ENCODE data around the gene SFN.

The SFN gene

GRCh38 chr1:26862781-26863684 lies at the start of gene SFN:
Gene SFN (plus strand): TSS chr1:26863149. CDS start chr1:26863213, 64 bp downstream.
- Histone ChIP-seq H3K9ac (ENCODE audit: low read length in 5 of 5) (peak within 1 kb of the TSS in 1 of 5 donors; percentile 75), H3K9me3 (ENCODE audit: control insufficient read depth in 5 of 5, low read length in 5 of 5) (no peaks in the 10 kb centered on the region), H3K27me3 (ENCODE audit: control insufficient read depth in 5 of 5, insufficient read depth in 4 of 5, low read length in 5 of 5) (no peaks in the 10 kb centered on the region), H3K4me3 (ENCODE audit: low read depth in 1 of 5, low read length in 5 of 5) (peak within 1 kb of the TSS in 4 of 5 donors; percentile 61 to 85 (median 80)), H3K4me1 (ENCODE audit: control insufficient read depth in 5 of 5, insufficient read depth in 5 of 5, low read length in 5 of 5) (peaks cover 4 to 21% (median 13%) of the 10 kb centered on the region in 5 donors), H3K36me3 (ENCODE audit: control insufficient read depth in 5 of 5, insufficient read depth in 5 of 5, low read length in 5 of 5) (peaks cover 0 to 6% (median 0%) of the 10 kb centered on the region in 5 donors), H3K27ac (ENCODE audit: low read depth, low read length) (no peak within 1 kb of the TSS)

- H3K27me3 ChIP-seq (ENCODE audit: control insufficient read depth in 5 of 5, insufficient read depth in 4 of 5, low read length in 5 of 5): no peaks in the 10 kb centered on the region
- peaks cover 0 to 18% (median 6%) of the 10 kb centered on the region in 5 donors for H3K4me1 ChIP-seq (ENCODE audit: control insufficient read depth in 5 of 5, insufficient read depth in 5 of 5, low read length in 5 of 5)
- H3K36me3 ChIP-seq (ENCODE audit: control insufficient read depth in 5 of 5, insufficient read depth in 5 of 5, low read length in 5 of 5): no peaks in the 10 kb centered on the region
- H3K4me3 ChIP-seq (ENCODE audit: low read depth in 1 of 5, low read length in 5 of 5): no peak overlapping the region
- H3K27ac ChIP-seq (ENCODE audit: low read depth, low read length): no peak overlapping the region
- peaks cover 0 to 3% (median 0%) of the 10 kb centered on the region in 5 donors for H3K9me3 ChIP-seq (ENCODE audit: control insufficient read depth in 5 of 5, low read length in 5 of 5)
- no peak overlapping the region for H3K9ac ChIP-seq (ENCODE audit: low read length in 5 of 5)
Measured at GRCh38 chr1:26814377-26814776, 48.6 kb upstream of the SFN start.

DNA sequence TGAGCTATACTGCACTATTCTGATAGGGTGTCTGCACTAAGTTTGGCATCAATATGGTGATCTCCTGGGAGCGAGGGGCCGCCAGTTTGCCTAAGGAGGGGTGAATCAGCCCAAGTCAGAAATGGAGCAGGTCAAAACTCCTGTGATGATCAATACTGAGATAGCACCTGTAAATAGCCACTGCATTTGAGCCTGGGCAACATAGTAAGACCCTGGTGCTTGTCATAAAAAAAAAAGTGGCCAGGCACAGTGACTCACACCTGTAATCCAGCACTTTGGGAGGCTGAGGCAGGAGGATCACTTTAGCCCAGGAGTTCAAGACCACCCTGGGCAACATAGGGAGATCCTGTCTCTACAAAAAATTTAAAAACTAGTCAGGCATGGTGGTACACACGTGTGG lies 48.1 kb upstream of the SFN start:
- H3K36me3 ChIP-seq (ENCODE audit: control insufficient read depth in 5 of 5, insufficient read depth in 5 of 5, low read length in 5 of 5): no peaks in the 10 kb centered on the region
- no peak overlapping the region for H3K4me3 ChIP-seq (ENCODE audit: low read depth in 1 of 5, low read length in 5 of 5)
- peaks cover 0 to 18% (median 6%) of the 10 kb centered on the region in 5 donors for H3K4me1 ChIP-seq (ENCODE audit: control insufficient read depth in 5 of 5, insufficient read depth in 5 of 5, low read length in 5 of 5)
- H3K27me3 ChIP-seq (ENCODE audit: control insufficient read depth in 5 of 5, insufficient read depth in 4 of 5, low read length in 5 of 5): no peaks in the 10 kb centered on the region
- H3K9me3 ChIP-seq (ENCODE audit: control insufficient read depth in 5 of 5, low read length in 5 of 5): peaks cover 0 to 3% (median 0%) of the 10 kb centered on the region in 5 donors
- no peak overlapping the region for H3K9ac ChIP-seq (ENCODE audit: low read length in 5 of 5)
- H3K27ac ChIP-seq (ENCODE audit: low read depth, low read length): no peak overlapping the region

- Histone ChIP-seq H3K36me3 (ENCODE audit: control insufficient read depth in 5 of 5, insufficient read depth in 5 of 5, low read length in 5 of 5) (no peaks in the 10 kb centered on the region), H3K9ac (ENCODE audit: low read length in 5 of 5) (no peak overlapping the region), H3K4me1 (ENCODE audit: control insufficient read depth in 5 of 5, insufficient read depth in 5 of 5, low read length in 5 of 5) (peaks cover 0 to 8% (median 1%) of the 10 kb centered on the region in 5 donors), H3K27me3 (ENCODE audit: control insufficient read depth in 5 of 5, insufficient read depth in 4 of 5, low read length in 5 of 5) (no peaks in the 10 kb centered on the region), H3K4me3 (ENCODE audit: low read depth in 1 of 5, low read length in 5 of 5) (no peak overlapping the region), H3K9me3 (ENCODE audit: control insufficient read depth in 5 of 5, low read length in 5 of 5) (no peaks in the 10 kb centered on the region), H3K27ac (ENCODE audit: low read depth, low read length) (no peak overlapping the region)
Measured at GRCh38 chr1:26820784-26821269, 42.1 kb upstream of the SFN start.

DNA sequence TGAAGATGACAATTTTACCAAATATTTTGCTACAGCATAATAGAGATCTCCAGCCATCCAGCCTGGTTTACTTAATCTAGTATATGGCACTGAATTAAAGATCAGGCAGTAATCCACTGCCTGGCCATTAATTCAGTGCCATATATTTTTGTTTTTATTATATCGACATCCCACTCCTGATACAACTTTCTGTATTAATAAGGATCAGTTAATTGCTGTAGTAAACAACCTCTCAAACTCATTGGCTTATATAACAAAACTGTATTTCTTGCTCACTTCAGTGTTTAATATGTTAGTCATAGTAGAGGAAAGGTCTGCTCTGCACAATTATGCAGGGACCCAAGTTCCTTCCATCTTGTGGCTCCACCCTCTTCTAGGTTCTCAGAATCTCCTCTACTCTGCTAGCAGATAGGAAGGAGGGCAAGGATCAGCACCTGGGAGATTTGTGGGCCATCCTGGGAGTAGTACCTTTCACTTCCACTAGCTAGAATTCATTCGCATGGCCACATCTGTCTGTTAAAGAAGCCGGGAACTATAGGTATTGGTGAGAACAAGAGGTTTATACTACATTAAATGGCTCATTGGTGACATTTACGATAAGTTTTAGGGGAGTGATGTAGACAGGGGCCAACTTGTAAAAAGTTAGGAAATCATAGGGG lies 40.1 kb upstream of the SFN start:
- Histone ChIP-seq H3K36me3 (ENCODE audit: control insufficient read depth in 5 of 5, insufficient read depth in 5 of 5, low read length in 5 of 5) (no peaks in the 10 kb centered on the region), H3K4me3 (ENCODE audit: low read depth in 1 of 5, low read length in 5 of 5) (no peak overlapping the region), H3K27ac (ENCODE audit: low read depth, low read length) (no peak overlapping the region), H3K27me3 (ENCODE audit: control insufficient read depth in 5 of 5, insufficient read depth in 4 of 5, low read length in 5 of 5) (no peaks in the 10 kb centered on the region), H3K9me3 (ENCODE audit: control insufficient read depth in 5 of 5, low read length in 5 of 5) (no peaks in the 10 kb centered on the region), H3K4me1 (ENCODE audit: control insufficient read depth in 5 of 5, insufficient read depth in 5 of 5, low read length in 5 of 5) (peaks cover 2 to 20% (median 14%) of the 10 kb centered on the region in 5 donors), H3K9ac (ENCODE audit: low read length in 5 of 5) (no peak overlapping the region)

- Histone ChIP-seq H3K4me3 (ENCODE audit: low read depth in 1 of 5, low read length in 5 of 5) (no peak overlapping the region), H3K36me3 (ENCODE audit: control insufficient read depth in 5 of 5, insufficient read depth in 5 of 5, low read length in 5 of 5) (peaks cover 0 to 5% (median 0%) of the 10 kb centered on the region in 5 donors), H3K4me1 (ENCODE audit: control insufficient read depth in 5 of 5, insufficient read depth in 5 of 5, low read length in 5 of 5) (peaks cover 11 to 38% (median 33%) of the 10 kb centered on the region in 5 donors), H3K27ac (ENCODE audit: low read depth, low read length) (no peak overlapping the region), H3K9me3 (ENCODE audit: control insufficient read depth in 5 of 5, low read length in 5 of 5) (no peaks in the 10 kb centered on the region), H3K27me3 (ENCODE audit: control insufficient read depth in 5 of 5, insufficient read depth in 4 of 5, low read length in 5 of 5) (no peaks in the 10 kb centered on the region), H3K9ac (ENCODE audit: low read length in 5 of 5) (no peak overlapping the region)
Measured at GRCh38 chr1:26824731-26825130, 38.2 kb upstream of the SFN start.

DNA sequence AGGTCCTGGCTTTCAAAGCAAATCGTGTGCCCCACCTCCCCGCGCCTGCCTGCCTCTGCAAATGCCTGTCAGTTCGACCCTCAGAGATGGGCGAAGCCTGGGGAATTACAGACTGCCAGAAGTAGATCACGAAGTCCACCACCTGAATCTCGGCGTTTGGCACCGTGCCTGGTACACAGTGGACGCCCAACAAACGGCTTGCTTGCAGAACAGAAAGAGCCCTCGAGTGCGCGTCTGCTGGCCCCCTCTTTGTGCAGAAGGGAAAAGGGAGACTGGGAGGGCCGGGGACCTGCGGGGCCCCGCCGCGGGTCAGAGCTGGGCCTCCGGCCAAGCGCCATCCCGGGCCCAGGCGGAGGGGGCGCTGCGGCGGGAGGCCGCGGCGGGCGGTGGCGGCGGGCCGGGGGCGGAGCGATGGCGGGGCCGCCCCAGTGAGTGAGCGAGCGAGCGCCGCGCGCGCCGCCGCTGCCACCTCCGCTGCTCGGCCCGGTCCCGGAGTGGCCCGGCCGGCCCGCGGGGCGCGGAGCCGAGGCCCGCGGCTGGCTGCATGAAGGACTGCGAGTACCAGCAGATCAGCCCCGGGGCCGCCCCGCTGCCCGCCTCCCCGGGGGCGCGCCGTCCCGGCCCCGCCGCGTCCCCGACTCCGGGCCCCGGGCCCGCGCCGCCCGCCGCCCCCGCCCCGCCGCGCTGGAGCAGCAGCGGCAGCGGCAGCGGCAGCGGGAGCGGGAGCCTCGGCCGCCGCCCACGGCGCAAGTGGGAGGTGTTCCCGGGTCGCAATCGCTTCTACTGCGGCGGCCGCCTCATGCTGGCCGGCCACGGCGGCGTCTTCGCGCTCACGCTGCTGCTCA lies 36.5 kb upstream of the SFN start, which contains the start of gene ZDHHC18:
Gene ZDHHC18, plus strand, starts transcription at position 428 of the 845 bp plus-strand sequence. Its CDS starts 117 bp downstream, at position 545.
- Histone ChIP-seq H3K4me3 (ENCODE audit: low read depth in 1 of 5, low read length in 5 of 5) (peak within 1 kb of the TSS; percentile 80 to 93 (median 84)), H3K27ac (ENCODE audit: low read depth, low read length) (peak within 1 kb of the TSS; percentile 57), H3K4me1 (ENCODE audit: control insufficient read depth in 5 of 5, insufficient read depth in 5 of 5, low read length in 5 of 5) (peaks cover 11 to 47% (median 43%) of the 10 kb centered on the region in 5 donors), H3K36me3 (ENCODE audit: control insufficient read depth in 5 of 5, insufficient read depth in 5 of 5, low read length in 5 of 5) (peaks cover 0 to 7% (median 0%) of the 10 kb centered on the region in 5 donors), H3K9me3 (ENCODE audit: control insufficient read depth in 5 of 5, low read length in 5 of 5) (no peaks in the 10 kb centered on the region), H3K9ac (ENCODE audit: low read length in 5 of 5) (peak within 1 kb of the TSS; percentile 63 to 95 (median 81)), H3K27me3 (ENCODE audit: control insufficient read depth in 5 of 5, insufficient read depth in 4 of 5, low read length in 5 of 5) (no peaks in the 10 kb centered on the region)

GRCh38 chr1:26827106-26827604 lies 35.8 kb upstream of the SFN start:
- Histone ChIP-seq H3K4me1 (ENCODE audit: control insufficient read depth in 5 of 5, insufficient read depth in 5 of 5, low read length in 5 of 5) (peaks cover 11 to 54% (median 49%) of the 10 kb centered on the region in 5 donors), H3K9ac (ENCODE audit: low read length in 5 of 5) (peak overlapping the region; percentile 59 to 89 (median 79)), H3K27ac (ENCODE audit: low read depth, low read length) (peak overlapping the region; percentile 35), H3K4me3 (ENCODE audit: low read depth in 1 of 5, low read length in 5 of 5) (peak overlapping the region; percentile 71 to 85 (median 80)), H3K27me3 (ENCODE audit: control insufficient read depth in 5 of 5, insufficient read depth in 4 of 5, low read length in 5 of 5) (no peaks in the 10 kb centered on the region), H3K36me3 (ENCODE audit: control insufficient read depth in 5 of 5, insufficient read depth in 5 of 5, low read length in 5 of 5) (peaks cover 0 to 12% (median 3%) of the 10 kb centered on the region in 5 donors), H3K9me3 (ENCODE audit: control insufficient read depth in 5 of 5, low read length in 5 of 5) (no peaks in the 10 kb centered on the region)

- Histone ChIP-seq H3K4me3 (ENCODE audit: low read depth in 1 of 5, low read length in 5 of 5) (peak overlapping the region; percentile 71 to 85 (median 80)), H3K9ac (ENCODE audit: low read length in 5 of 5) (peak overlapping the region; percentile 59 to 89 (median 79)), H3K9me3 (ENCODE audit: control insufficient read depth in 5 of 5, low read length in 5 of 5) (no peaks in the 10 kb centered on the region), H3K27ac (ENCODE audit: low read depth, low read length) (peak overlapping the region; percentile 35), H3K36me3 (ENCODE audit: control insufficient read depth in 5 of 5, insufficient read depth in 5 of 5, low read length in 5 of 5) (peaks cover 0 to 17% (median 8%) of the 10 kb centered on the region in 5 donors), H3K27me3 (ENCODE audit: control insufficient read depth in 5 of 5, insufficient read depth in 4 of 5, low read length in 5 of 5) (no peaks in the 10 kb centered on the region), H3K4me1 (ENCODE audit: control insufficient read depth in 5 of 5, insufficient read depth in 5 of 5, low read length in 5 of 5) (peaks cover 11 to 58% (median 49%) of the 10 kb centered on the region in 5 donors)
Measured at GRCh38 chr1:26827663-26828062, 35.3 kb upstream of the SFN start.
